Activated CD4-positive, alpha-beta T cell treated with anti-CD3 and anti-CD28 coated beads, Interleukin-2, amount 50 U/mL, for 1 hour (primary cell): ENCODE data around the gene MATK.

ENCODE experiments used
- DNase-seq: peaks from one replicate; pipeline ENCODE4 v3.0.0-alpha.2; 2020

The MATK gene

DNA sequence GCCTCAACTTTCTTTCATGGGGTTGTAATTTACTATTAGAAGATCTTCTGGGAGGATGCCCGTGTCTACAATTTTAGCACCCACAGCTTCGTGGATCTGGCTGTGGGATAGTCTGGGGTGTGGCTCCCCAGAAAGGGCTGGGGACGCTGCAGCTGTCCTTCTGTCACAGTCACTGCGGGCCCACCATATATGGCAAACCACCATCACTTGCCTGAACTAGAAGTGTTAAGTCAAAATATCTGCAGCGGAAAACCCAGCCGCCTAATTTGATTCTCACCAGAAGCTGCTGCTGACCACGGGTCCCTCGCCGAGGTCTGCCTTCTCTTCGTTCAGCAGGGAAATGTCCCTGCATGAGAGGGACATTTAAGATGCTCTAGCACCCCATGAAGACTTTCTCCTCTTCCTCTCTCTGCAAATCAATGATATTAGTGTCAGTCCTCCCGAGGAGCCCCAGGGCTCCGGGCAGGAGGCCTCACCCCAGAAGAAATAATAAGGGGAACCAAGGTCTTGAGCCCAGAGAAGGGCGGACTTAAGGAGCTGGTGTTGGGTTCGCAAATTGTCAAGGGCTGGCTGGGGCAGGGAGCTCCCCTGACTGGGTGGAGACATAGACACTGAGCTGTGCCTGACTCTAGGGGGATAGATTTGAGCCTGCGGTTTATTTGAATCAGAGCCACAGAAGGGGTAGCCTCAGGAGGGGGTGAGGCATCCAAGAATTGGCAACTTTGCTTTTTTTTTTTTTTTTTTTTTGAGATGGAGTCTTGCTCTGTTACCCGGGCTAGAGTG lies 3.0 kb upstream of the MATK start:
- no peak for DNase-seq

DNA sequence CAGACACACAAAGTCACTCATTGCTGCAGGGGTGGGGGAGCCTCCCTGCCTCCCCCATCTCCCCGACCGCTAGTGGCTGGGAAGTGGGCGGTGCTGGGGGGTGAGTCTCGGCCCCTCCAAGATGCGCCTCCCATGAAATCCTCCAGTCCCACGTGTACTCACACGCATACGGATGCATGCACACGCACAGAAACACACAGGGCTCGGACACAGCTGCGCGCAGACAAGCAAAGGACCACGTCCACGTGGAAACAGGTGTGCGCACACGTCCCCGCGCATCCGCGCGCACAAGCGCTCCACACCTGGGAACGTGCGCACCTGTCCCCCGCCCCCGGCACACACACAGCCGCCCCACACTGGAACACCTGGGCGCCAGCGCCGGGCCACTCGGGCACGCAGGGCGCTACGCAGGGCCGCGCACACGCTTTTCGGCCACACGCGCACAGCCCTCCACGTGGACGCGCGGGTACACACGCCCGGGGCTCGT lies 687 bp downstream of the MATK start:
- no peak for DNase-seq

DNA sequence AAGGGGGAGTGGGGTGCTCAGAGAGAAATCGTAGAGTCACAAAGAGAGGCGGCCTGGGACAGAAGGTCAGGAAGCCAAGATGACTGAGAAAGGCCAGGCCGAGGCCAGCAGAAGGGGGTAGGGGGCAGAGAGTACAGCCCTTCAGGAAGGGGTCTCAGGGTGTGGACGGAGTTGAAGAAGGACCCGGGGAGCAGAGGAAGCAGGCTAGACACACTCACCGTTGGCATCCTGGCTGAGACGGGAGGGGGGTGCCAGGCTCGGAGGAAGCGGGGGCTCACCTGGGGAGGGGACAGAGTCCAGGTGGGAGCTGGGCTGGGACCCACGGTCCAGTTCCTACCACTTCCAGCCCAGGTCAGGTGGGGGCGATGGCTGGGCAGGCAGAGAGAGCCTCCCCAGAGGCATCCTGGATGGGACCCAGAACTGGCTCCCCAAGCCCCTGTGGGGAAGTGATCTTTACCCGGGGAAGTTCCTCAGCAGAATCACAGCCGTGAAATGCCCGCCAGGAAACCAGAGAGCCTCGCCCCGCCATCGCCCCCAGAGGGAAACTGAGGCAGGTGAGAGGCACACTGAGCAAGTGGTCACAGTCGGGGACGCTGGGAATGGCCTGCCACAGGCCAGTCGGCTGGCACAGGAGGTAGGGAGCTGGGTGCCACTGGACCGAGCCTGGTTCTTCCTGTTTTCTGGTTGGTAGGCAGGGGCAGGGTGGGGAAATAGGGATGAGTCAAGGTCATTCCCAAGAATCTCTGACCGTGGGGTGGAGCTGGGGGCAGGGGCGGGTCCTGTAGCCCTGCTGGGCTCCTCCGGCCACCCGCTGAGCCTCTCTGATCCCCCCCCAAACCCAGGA lies 1.4 kb downstream of the MATK start:
- DNase-seq: no peak

DNA sequence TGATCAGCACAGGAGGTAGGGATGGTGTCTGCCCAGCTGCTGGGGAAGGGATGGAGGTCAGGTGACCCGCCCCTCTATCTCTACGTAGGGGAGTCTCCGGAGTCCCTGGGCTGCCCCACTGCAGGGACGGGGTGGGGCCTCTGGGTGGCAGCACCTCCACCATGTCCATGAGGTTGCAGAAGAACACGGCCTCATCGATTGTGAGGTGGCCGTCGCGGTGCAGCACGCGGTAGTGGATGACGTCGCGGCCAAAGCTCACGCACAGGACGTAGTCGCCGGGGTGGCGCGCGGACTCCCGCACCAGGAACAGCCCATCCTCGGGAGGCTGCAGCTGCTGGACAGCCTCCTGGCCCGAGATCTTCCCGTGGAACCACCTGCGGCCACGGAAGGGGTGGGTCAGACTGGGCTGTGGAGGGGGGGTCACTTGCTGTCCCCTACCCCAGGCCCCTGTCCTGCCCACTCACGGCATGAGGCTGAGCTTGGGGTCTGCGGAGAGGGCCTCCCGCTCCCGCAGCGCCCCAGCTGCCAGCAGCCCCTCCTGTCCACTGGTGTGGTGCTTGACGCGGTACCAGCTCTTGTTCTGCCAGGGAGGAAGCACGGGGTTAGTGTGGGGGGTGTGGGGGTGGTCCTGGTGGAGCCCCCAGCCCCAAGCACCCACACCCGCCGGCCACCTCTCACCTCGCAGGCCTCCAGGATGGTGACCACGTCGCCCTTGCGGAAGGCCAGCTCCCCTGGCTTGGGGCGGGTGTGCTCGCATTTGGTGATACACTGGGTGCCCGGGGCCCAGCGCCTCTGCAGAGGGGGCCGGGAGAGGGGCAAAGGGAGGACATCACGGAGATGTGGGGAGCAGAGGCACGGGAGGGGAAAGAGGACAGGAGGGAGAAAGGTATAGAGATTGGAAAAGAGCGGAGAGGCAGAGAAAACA lies 2.3 kb downstream of the MATK start:
- DNase-seq: peak; percentile 28

DNA sequence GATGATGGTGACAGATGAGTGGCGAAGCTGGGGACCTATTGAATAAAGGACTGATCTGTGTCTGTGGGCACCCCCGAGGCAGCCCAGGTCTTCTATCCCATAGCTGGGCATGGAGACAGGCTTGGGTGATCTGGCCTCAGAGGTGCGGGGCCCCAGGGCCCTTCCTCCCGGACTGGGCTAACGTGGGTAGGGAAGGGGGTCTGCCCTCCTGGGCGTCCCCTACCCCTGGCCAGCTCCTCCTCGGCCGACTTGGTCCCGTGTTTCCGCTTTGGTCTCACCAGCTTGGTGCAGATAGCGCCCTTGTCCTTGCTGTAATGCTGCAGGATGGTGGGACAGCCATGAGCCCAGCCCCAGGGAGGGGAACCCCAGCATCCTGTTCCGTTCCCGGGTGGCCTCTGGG lies 3.3 kb downstream of the MATK start:
- no peak for DNase-seq

DNA sequence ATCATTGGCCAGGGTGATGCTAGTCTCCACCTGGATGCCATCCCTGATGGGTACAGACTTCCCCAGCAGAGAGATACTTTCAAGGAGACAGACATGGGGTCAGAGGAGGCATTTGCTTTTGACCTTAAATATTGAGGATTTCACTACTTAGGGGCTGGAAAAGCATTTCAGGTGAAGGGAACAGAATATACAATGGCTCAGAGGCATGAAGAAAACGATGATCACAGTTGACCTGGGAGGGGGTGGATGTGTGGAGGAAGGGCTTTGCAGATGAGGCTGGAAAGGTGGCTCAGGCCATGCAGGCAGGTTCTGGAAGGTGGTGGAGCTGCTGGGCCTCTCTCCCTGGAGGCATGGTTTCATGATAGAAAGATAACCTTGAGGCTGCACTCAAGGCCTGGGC lies 3.9 kb downstream of the MATK start:
- no peak for DNase-seq

DNA sequence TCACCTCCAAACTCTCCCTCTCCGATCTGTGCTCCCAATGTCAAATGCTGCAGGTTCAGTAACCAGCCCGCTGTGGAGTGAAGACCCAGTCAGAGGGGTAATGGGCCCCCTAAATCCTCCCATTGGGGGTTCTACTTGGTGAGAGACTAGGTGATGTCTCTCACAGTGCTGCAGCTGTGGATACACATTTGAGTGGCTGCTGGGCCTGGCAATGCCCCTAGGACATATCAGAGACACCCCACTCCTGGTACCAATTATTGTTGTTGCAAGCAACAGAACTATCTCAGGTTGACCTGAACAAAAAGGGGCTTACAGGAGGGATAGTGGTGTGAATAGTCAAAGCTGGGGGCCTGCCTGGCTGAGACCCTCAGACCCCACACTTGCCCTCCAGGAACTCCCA lies 4.6 kb downstream of the MATK start:
- no peak for DNase-seq

DNA sequence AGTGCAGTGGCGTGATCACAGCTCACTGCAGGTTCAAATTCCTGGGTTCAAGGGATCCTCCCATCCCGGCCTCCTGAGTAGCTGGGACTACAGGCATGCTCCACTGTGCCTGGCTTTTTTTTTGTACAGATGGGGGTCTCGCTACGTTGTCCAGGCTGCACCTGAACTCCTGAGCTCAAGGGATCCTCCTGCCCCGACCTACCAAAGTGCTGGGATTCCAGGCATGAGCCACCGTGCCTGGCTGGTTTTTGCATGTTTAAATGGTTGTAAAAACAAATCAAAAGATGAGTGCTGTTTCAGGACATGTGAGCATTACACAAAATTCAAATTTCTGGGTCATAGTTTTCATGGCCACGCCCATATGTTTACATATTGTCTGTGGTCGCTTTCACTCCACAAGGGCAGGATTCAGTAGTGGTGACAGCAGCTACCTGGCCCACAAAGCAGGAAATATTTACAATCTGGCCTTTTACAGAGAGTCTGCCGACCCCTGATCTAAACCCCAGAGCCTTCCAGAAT lies 5.3 kb downstream of the MATK start:
- DNase-seq: no peak

DNA sequence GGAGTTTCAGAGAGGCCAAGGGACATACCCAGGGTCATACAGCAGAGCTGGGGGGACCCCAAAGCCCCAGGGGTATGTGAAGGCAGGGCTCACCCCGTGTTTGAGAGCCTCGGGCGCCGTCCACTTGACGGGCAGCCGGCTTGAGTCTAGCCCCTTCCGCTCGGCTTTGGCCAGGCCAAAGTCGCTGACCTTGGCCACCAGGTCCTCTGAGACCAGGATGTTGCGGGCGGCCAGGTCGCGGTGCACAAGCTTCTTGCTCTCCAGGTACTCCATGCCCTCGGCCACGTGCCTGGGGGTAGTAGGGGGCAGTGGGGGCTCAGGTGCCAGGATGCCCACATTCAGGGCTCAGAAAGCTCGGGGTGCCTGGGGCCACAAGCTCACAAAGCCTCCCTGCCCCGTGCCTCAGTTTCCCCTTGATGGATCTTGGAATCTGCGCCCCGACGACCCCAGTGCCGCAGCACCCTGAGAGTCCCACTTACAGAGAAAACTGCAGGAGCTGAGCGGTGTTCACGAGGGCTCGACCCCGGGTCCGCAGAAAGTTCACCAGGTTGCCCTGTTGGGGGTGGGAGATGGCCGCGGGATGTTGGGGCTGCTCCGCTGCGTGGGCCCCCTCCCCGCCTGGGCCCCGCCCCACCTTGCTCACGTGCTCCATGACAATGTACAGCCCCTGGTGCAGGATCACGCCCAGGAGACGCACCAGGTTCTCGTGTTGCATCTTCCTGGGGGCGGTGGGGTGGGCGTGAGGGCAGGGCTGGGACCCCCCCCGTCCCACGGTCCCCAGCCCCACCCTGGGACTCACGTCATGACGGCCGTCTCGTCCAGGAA lies 7.1 kb downstream of the MATK start:
- no peak for DNase-seq

DNA sequence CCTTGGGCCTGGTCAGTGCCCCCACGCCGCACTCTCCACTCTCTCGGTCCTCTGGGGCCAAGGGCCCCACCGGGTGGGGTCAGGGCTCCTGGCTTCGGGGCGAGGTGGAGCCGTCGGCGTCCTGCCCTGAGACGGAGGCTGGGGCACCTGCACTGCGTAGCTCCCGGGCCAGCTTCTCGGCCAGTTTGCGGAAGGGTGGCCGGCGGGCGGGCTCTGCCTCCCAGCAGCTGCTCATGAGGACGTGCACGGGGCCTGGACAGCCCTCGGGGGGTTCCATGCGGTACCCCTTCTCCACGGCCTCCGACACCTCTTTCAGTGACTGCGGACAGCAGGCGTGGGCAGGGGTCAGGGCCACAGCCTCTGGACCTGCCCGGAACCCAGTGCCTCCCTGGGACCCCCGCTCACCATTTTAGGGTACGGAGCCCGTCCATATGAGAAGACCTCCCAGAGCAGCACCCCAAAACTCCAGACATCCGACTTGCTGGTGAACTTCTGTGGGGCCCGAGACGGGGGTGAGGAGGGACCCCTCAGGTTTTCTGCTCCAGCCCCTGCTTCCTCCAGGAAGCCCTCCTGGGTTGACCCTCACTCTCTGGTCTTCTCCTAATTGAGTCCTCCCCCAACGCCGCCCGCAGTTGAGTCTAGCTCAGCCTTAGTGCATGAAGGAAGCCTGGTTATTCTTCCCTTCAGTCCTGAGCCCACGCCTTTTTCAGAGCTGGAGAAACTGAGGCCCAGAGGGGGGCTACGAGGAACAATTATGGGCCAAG lies 7.9 kb downstream of the MATK start:
- DNase-seq: no peak

DNA sequence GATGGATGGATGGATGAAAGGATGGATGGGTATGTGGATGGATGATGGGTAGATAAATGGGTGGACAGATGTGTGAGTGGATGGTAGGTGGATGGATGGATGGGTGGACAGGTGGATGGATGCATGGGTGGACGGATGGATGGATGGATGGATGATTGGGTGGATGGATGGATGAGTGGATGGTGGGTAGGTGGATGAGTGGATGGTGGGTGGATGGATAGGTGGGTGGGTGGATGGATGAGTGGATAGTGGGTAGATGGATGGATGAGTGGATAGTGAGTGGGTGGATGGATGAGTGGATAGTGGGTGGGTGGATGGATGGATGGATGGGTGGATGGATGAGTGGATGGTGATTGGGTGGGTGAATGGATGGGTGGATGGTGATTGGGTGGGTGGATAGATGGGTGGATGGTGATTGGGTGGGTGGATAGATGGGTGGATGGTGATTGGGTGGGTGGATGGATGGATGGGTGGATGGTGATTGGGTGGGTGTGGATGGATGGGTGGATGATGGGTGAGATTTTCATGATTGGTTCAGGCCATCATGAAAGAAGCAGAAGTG lies 9.6 kb downstream of the MATK start:
- DNase-seq: no peak

DNA sequence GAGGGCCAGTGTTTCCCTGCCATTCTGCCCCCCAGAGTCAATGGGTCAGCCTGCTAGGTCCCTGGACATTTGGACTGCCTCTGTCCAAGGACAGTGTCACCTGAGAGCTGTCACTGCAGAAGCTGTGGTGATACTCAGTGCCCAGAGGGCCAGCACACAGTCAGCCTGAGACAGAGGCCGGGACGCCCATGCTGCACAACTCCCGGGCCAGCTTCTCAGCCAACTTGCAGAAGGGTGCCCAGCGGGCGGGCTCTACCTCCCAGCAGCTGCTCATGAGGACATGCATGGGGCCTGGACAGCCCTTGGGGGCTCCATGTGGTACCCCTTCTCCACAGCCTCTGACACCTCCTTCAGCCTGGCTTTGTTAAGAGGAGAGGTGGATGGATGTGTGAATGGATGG lies 10.3 kb downstream of the MATK start:
- no peak for DNase-seq

DNA sequence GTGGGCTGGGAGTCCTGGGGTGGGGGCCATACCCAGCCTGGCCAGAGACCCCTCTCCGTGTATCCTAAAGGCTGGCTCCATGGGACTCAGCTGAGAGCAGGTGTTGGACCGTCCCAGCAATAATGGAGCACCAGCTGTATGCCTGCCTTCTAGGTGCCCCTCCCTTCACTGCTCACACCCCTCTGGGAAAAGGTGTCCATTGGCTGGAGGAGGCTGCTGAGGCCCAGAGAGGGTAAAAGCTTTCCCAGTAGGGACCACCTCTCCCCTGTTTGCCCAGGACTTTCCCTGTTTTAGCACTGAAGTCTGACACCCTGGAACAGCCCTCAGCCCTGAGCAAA lies 10.8 kb downstream of the MATK start:
- DNase-seq: no peak

DNA sequence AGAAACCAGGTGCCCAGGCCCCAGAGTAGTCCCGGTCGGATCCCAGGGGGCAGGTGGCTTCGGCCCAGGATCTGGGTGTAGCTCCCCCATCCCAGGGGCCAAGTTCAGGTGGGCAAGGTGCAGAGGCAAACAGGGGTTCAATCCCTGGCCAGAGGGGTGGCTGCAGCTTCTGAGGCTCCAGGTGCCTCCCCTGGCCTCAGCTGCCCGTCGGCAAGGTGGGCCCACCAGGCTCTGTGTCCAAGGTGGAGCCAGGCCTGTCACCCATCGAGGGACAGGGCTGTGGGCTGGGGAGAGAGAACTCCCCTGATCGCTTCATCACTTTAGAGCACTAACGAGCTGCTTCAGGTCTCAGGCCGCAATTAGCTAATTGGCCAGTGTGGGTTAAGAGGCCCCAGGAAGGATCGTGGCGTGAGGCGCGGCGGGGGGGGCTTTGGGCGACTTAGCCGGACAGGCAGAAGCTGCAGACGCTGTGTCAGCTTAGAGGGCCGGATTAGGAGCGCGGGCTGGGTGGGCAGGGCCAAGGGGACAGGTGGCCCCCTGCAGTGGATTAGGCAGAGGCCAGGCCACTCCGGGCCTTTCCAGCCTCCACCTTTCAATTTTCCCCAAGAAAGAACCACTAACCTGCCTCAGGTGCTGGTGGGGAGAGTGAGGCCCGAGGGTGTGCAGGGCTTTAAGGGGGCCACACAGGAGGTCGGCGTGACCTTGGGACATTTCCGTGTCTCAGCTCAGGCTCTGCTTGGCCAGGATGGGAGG lies 11.4 kb downstream of the MATK start:
- DNase-seq: no peak

DNA sequence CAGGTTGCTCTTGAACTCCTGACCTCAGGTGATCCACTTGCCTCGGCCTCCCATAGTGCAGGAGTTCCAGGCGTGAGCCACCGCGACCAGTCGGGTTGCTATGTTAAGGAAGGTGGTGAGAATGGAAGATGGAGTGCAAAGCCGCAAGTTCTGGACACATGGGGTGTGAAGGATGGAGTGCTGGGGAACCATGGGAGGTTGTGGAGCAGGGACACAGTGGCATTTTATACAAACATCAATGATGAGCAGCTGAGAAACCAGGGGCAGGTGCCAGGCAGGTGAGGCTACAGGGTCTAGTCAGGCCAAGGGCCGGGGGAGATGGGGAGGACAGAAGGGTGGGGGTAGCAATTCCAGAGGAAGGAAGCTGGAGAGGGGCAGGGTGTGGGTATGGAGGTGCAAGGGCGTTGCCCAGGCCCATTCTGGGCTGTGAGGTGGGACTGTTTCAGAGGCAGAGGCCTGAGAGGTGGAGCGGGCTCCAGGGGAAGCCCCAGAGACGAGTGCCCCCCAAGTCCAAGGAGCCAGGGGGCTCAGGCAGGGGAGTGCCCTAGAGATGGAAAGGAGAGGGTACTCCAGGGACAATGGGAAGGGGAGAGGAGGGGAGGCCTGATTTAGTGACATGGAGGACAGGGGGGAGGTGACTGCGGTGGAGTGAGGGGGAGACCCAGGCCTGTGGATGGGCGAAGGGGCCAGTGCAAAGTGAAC lies 12.2 kb downstream of the MATK start:
- DNase-seq: no peak

DNA sequence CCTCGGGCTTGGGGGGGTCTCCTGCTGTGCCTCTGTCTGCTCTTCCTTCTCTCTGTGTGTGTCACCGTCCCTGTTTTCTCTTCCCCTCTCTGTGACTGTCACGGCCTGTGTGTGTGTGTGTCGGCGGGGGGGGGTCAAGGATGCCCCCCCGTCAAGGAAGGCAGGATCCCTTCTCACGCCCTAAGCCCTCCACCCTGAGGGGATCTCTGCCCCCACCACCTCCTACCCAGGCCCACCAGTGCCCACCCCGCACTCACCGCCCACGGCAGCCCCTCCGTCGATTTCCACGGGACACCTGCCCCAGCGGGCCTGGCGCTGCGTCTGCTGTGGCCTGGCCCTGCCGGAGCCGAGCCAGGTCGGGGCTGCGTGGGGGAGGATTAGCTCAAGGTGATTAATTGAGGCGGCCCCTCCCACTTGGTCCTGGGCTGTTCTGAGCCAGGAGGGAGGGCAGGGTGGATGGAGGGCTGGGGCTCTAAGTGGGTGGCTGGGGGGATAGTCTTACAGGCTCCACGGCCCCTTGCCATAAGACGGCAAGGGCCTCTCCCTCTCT lies 14.2 kb downstream of the MATK start, which contains the start of gene RAX2:
Gene RAX2, minus strand, starts transcription at position 323 of the 550 bp plus-strand sequence. CDS start 486 bp downstream, outside the sequence.
- DNase-seq: no peak

DNA sequence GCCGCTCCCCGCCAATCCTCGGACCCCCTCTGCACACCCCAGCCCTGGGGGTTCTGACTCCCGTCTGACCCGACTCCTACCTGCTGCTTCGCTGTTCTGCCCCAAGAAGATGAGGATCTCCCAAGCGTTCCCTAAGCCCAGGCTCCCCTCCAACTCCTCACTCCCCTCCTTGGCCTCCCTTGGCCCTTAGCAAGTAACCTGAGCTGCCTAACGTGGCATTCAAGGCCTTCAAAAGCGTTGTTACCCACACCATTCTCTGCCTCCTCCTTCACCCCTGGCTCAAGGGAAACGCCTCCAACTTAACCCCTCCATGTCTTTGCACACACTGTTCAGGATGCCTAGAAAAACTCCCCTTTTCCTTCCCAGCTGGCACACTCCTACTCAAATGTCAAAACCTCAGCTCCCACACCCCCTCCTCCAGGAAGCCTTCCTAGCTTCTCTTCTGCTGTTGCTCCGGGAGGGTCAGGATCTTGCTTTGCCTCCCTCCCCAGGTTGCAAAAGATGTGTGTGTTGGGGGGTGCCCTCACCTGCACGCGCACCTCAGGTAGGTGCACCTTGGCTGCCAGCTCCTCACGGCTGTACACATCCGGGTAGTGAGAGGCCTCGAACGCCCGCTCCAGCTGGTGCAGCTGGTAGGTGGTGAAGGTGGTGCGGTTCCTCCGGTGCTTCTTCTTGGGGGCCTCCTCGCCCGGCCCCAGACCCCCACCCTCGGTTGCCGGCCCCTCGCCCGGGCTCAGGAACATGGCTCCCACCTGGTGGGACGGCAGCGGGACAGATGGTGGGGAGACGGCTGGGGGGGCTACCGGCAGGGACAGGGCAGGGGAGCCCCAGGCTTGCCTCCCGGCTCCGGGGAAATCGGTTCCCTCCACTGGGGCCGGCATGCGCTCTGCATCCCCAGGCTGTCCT lies 14.9 kb downstream of the MATK start:
- DNase-seq: no peak
